Mucosa of rectum (tissue), 2 donors: ENCODE results near the gene ODAM.
"Not testable (repeated sequence)": the region's sequence is repeated elsewhere in the genome, so short reads cannot be mapped to it uniquely, and the experiment has no call there.

Experiments
- H3K27ac ChIP-seq, 2 donors: one replicate each; pipeline ENCODE4 v1.7.0; 2013; ENCODE audit warnings: inconsistent platforms in 2 of 2, low read depth in 2 of 2, low read length in 2 of 2
- H3K27me3 ChIP-seq, 2 donors: one replicate each; pipeline ENCODE4 v1.7.0; 2013; ENCODE audit warnings: low read length in 2 of 2; ENCODE audit not compliant: control insufficient read depth in 2 of 2, insufficient read depth in 2 of 2
- H3K36me3 ChIP-seq, 2 donors: one replicate each; pipeline ENCODE4 v1.7.0; 2013; ENCODE audit warnings: low read length in 2 of 2; ENCODE audit not compliant: control insufficient read depth in 2 of 2, insufficient read depth in 2 of 2
- H3K4me1 ChIP-seq, 2 donors: one replicate each; pipeline ENCODE4 v1.7.0; 2013; ENCODE audit warnings: low read length in 2 of 2, mild to moderate bottlenecking in 1 of 2; ENCODE audit not compliant: control insufficient read depth in 2 of 2, insufficient read depth in 2 of 2
- H3K4me3 ChIP-seq, 2 donors: one replicate each; pipeline ENCODE4 v1.7.0; 2013; ENCODE audit warnings: low read length in 2 of 2
- H3K9ac ChIP-seq, 2 donors: one replicate each; pipeline ENCODE4 v1.7.0; 2013; ENCODE audit warnings: low read length in 2 of 2, low read depth in 1 of 2, mild to moderate bottlenecking in 1 of 2
- H3K9me3 ChIP-seq, 2 donors: one replicate each; pipeline ENCODE4 v1.7.0; 2013; ENCODE audit warnings: low read length in 2 of 2; ENCODE audit not compliant: control insufficient read depth in 2 of 2
- donor health status: healthy.
- donor health status: Normal muscosa, but diverticular disease.

The ODAM gene

GRCh38 chr4:70216550-70216949 is 21.0 kb downstream of the ODAM start:
- H3K27ac ChIP-seq, H3K9ac ChIP-seq, H3K36me3 ChIP-seq, H3K4me3 ChIP-seq, H3K4me1 ChIP-seq, H3K9me3 ChIP-seq, H3K27me3 ChIP-seq: not testable (repeated sequence)

- not testable (repeated sequence) for H3K27me3 ChIP-seq
Measured at GRCh38 chr4:70221389-70221788, 25.9 kb downstream of the ODAM start.

GRCh38 chr4:70221818-70222217 is 26.3 kb downstream of the ODAM start:
- H3K4me3 ChIP-seq, H3K9ac ChIP-seq, H3K9me3 ChIP-seq: not testable (repeated sequence)

More at GRCh38 chr4:70221389-70221788, 25.9 kb downstream of the ODAM start:
- H3K27ac ChIP-seq, H3K9me3 ChIP-seq, H3K4me3 ChIP-seq, H3K36me3 ChIP-seq, H3K9ac ChIP-seq, H3K4me1 ChIP-seq: not testable (repeated sequence)

GRCh38 chr4:70225824-70226223 is 30.3 kb downstream of the ODAM start, which contains the start of gene FDCSP:
TSS of gene FDCSP (plus strand) at chr4:70226124. CDS start at chr4:70231195, 5,071 bp downstream.
- Histone ChIP-seq H3K27ac (no peak within 1 kb of the TSS), H3K36me3 (no peaks in the 10 kb centered on the region), H3K9ac (peak within 1 kb of the TSS in 1 of 2 donors; percentile 14), H3K4me3 (no peak within 1 kb of the TSS), H3K4me1 (no peaks in the 10 kb centered on the region), H3K27me3 (no peaks in the 10 kb centered on the region), H3K9me3 (no peaks in the 10 kb centered on the region)

More at GRCh38 chr4:70221818-70222217, 26.3 kb downstream of the ODAM start:
- not testable (repeated sequence) for H3K27me3 ChIP-seq, H3K36me3 ChIP-seq, H3K4me1 ChIP-seq, H3K27ac ChIP-seq

GRCh38 chr4:70236125-70236524 is 40.6 kb downstream of the ODAM start:
- Histone ChIP-seq H3K9me3 (no peaks in the 10 kb centered on the region), H3K27ac (no peak overlapping the region), H3K4me3 (no peak overlapping the region), H3K36me3 (no peaks in the 10 kb centered on the region), H3K9ac (no peak overlapping the region), H3K27me3 (no peaks in the 10 kb centered on the region), H3K4me1 (no peaks in the 10 kb centered on the region)

GRCh38 chr4:70239131-70239883 is 43.8 kb downstream of the ODAM start:
- Histone ChIP-seq H3K27ac (no peak overlapping the region), H3K36me3 (no peaks in the 10 kb centered on the region), H3K4me3 (no peak overlapping the region), H3K9me3 (no peaks in the 10 kb centered on the region), H3K27me3 (no peaks in the 10 kb centered on the region), H3K4me1 (no peaks in the 10 kb centered on the region), H3K9ac (no peak overlapping the region)

GRCh38 chr4:70239884-70240591 is 44.5 kb downstream of the ODAM start:
- Histone ChIP-seq H3K9me3 (no peaks in the 10 kb centered on the region), H3K4me1 (no peaks in the 10 kb centered on the region), H3K27ac (no peak overlapping the region), H3K9ac (no peak overlapping the region), H3K4me3 (no peak overlapping the region), H3K27me3 (no peaks in the 10 kb centered on the region), H3K36me3 (no peaks in the 10 kb centered on the region)

GRCh38 chr4:70242297-70242696 is 46.8 kb downstream of the ODAM start, which contains the start of gene CSN3:
TSS of gene CSN3 (plus strand) at chr4:70242597. CDS start at chr4:70244820, 2,223 bp downstream.
- H3K4me1 ChIP-seq, H3K27ac ChIP-seq, H3K36me3 ChIP-seq, H3K4me3 ChIP-seq, H3K27me3 ChIP-seq, H3K9me3 ChIP-seq, H3K9ac ChIP-seq: not testable (repeated sequence)

GRCh38 chr4:70243091-70243490 is 47.6 kb downstream of the ODAM start:
- no peak overlapping the region for H3K27ac ChIP-seq
- H3K27me3 ChIP-seq: no peaks in the 10 kb centered on the region
- no peaks in the 10 kb centered on the region for H3K9me3 ChIP-seq
- no peak overlapping the region for H3K4me3 ChIP-seq
- H3K4me1 ChIP-seq: no peaks in the 10 kb centered on the region
- no peak overlapping the region for H3K9ac ChIP-seq
- no peaks in the 10 kb centered on the region for H3K36me3 ChIP-seq

GRCh38 chr4:70251250-70251944 is 55.9 kb downstream of the ODAM start:
- Histone ChIP-seq H3K27ac (no peak overlapping the region), H3K9me3 (no peaks in the 10 kb centered on the region), H3K4me3 (no peak overlapping the region), H3K4me1 (no peaks in the 10 kb centered on the region), H3K36me3 (no peaks in the 10 kb centered on the region), H3K27me3 (no peaks in the 10 kb centered on the region), H3K9ac (no peak overlapping the region)
